ENCODE results near the gene TBX2.
"Not testable (repeated sequence)": the region's sequence is repeated elsewhere in the genome, so short reads cannot be mapped to it uniquely, and the experiment has no call there.

Gene TBX2

GRCh38 chr17:61399131-61400065, at the start of gene TBX2:
Gene TBX2 (plus strand): TSS chr17:61399843. CDS start chr17:61400177, 334 bp downstream.
- no peak for DNase-seq (ENCODE audit: low read depth in 1 of 2, low spot score in 1 of 2)

- DNase-seq (ENCODE audit: low read depth in 1 of 2, low spot score in 1 of 2), result no peak
Observed at GRCh38 chr17:61351745-61352407, 47.8 kb upstream of the TBX2 start.

DNA sequence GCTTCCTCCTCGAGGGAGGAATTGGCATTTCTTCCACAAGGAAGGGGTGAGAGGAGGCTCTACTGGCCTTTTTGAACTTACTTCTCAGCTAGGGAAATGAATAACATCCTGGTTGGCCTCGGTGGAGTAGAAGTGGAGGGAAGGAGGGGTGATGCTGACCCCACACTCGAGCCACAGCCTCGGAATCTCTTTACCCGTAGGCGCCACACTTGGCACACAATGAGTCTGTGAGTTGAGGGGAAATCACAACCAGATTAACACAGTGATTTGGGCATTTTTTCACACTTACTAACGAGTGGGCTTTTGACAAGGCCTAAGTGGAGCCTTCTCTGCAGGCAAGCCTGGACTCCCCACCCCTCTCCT, 47.3 kb upstream of the TBX2 start:
- no peak for DNase-seq (ENCODE audit: low read depth in 1 of 2, low spot score in 1 of 2)

GRCh38 chr17:61352781-61353491, 46.7 kb upstream of the TBX2 start:
- DNase-seq (ENCODE audit: low read depth in 1 of 2, low spot score in 1 of 2), result no peak

DNA sequence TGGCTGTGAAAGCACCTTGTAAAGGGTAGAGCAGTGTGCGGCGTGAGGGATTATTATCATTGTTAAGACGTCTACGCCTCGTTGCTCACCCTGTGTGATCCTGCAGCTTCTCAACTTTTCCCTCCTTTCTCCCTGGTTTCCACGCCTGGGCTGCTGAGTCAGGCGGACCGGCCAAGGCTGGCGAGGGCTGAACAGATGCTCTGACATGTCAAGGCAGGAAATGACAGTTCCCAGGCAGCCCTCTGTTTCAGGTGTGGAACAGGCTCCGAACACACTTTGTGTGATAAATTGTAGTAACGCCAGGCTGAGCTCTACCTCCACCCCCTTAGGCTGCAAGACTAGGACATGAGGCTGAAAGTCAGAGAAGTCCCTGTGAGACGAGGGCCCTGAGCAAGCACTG, 46.0 kb upstream of the TBX2 start:
- DNase-seq (ENCODE audit: low read depth in 1 of 2, low spot score in 1 of 2), result no peak

DNA sequence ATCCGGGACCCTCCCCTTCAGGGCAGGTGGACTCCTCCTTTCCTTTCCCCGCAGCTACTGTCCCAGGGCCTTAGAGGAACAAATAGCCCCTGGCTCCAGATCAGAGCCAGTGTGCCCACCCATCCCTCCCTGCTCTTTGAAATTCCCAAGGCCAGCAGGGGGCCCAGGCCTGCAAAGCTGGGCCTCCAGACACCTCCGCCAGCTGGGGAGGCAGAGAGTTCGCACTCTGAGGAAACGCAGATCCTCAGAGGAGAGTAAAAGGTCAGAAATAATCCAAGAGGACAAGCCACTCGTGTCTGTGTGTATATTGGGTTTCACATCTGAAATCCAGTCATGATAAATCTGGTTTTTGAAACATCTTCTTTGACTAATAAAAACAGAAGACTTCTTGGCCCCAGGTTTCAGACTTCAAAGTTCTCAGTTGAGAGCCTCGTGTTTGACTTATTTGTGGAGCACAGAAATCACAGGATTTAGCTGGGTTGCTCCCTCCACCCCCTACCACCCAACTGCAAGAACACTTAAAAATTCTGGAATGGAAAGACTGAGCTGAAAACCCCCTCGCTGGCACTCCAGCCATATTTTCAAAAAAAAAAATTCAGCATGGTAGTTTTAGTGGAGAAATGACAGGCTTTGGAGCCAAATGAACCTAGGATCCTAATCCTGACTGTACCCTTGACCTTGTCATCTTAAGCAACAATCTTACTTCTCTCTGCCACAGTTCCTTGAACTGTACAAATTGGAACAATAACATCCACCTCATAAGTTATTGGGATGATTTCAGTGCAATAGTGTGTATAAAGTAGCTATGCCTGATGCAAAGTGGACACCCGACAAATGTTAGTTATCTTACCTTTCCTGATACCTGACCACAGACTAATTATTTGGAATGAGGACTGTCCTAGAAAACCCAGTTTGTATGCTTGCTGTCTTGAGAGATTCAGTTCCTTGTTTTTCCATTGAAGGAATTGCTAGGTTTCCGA, 44.5 kb upstream of the TBX2 start:
- DNase-seq (ENCODE audit: low read depth in 1 of 2, low spot score in 1 of 2), result no peak

- not testable (repeated sequence) for DNase-seq (ENCODE audit: low read depth in 1 of 2, low spot score in 1 of 2)
Observed at GRCh38 chr17:61357061-61357460, 42.6 kb upstream of the TBX2 start.

DNA sequence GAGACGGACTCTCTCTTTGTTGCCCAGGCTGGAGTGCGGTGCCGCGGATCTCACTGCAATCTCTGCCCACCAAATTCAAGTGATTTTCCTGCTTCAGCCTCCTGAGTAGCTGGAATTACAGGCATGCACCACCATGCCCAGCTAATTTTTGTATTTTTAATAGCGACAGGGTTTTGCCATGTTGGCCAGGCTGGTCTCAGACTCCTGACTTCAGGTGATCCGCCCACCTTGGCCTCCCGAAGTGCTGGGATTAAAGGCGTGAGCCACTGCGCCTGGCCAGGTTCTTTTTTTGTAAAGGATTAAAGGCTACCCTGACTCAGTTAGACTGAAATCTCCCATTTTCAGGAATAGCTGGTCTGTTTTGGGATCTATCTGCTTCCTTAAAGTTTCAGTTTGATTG, 40.1 kb upstream of the TBX2 start:
- not testable (repeated sequence) for DNase-seq (ENCODE audit: low read depth in 1 of 2, low spot score in 1 of 2)

DNA sequence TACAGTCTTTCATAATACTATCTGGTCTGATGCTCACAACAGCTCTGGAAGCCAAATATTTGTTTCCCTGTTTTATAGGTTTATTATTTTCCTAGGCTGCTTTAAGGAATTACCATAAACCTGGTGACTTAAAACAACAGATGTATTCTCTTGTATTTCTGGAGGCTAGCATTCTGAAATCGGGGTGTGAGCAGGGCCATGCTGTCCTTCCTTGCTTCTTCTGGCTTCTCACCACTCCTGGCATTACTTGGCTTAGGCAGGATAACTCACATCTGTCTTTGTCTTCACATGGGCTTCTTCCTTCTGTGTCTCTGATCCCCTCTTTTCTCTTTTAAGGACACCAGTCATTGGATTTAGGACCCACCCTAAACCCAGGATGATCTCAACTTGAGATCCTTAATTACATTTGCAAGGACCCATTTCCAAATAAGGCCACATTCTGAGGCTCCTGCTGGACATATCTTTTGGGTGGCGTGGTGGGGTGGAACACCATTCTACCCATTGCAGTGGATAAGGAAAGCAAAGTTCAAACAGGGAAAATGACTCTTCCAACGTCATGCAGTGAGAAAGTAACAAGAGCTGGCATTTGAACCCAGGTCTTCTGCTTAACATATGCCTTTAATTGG, 39.2 kb upstream of the TBX2 start:
- no peak for DNase-seq (ENCODE audit: low read depth in 1 of 2, low spot score in 1 of 2)

DNA sequence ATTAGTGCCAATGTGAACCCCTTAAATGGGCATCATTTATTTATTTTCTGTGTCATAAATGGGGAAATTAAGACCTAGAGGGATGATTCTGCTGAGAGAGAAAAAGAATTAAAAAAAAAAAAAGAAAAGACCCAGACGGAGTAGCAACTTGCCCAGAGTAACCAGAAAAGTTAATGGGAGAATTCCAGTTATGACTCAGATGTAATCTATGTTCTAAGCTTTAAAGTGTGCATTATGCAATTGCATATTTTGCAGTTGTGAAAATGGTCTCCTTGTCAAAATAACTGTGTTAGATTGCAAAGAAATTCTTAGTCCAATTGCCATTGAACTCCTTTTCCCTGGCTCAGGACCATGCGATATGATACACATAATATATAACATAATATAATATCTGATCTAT, 38.6 kb upstream of the TBX2 start:
- no peak for DNase-seq (ENCODE audit: low read depth in 1 of 2, low spot score in 1 of 2)

DNA sequence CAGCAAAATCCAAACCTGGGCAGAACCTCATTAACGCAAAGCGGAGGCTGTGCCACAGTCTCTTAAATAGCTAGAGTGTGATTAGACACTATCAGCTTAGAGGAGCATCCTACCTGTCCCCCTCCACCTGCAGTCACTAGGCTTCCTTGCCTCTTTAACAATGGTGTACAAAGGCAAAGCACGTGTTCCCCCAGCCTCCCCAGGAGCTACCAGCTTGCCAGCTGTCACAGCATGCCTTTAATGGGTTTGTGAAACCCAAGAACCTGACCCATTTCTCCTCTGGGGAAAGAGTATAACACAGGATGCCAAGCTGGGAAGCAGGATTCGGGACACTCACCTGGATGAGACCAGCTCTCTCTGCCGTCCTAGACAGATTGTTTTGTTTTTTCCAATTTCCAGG, 37.2 kb upstream of the TBX2 start:
- no peak for DNase-seq (ENCODE audit: low read depth in 1 of 2, low spot score in 1 of 2)

DNA sequence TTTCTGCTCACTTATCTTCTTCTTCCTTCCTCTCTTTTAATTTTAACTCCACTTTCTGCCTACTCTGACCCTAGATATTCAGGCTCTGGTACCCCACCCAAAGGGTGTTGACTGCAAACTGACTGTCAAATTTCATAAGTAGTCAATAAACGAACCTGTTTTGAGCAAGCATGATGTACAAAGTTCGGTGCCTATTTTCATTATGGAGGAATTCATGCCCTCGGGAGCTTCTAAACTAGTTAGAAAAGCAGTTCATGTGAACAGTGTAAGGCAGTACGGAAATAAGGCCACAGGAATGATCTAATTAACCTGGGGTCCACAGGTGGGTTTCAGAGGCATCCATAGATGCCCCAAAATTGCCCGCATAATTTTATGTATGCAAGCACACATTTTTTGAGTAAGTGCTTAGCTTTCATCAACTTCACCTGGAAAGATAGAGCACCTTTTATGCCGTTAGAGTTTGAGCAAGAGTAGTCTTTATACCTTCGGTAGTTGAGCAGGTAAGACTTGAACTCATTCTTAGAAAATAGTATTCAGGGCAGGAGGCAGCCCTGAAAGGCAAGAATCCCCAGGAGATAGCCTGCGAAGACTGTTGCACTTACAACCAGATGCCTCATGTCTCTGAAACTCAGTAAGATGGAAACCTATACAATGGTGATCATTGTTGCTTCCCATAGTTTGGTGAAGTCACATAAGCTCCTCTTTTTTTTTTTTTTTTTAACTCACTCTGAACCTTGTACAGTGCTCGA, 36.6 kb upstream of the TBX2 start:
- no peak for DNase-seq (ENCODE audit: low read depth in 1 of 2, low spot score in 1 of 2)

- DNase-seq (ENCODE audit: low read depth in 1 of 2, low spot score in 1 of 2), result no peak
Observed at GRCh38 chr17:61363601-61364462, 35.8 kb upstream of the TBX2 start.

GRCh38 chr17:61364463-61364846, 35.2 kb upstream of the TBX2 start:
- no peak for DNase-seq (ENCODE audit: low read depth in 1 of 2, low spot score in 1 of 2)

- no peak for DNase-seq (ENCODE audit: low read depth in 1 of 2, low spot score in 1 of 2)
Observed at GRCh38 chr17:61366076-61366714, 33.4 kb upstream of the TBX2 start.

DNA sequence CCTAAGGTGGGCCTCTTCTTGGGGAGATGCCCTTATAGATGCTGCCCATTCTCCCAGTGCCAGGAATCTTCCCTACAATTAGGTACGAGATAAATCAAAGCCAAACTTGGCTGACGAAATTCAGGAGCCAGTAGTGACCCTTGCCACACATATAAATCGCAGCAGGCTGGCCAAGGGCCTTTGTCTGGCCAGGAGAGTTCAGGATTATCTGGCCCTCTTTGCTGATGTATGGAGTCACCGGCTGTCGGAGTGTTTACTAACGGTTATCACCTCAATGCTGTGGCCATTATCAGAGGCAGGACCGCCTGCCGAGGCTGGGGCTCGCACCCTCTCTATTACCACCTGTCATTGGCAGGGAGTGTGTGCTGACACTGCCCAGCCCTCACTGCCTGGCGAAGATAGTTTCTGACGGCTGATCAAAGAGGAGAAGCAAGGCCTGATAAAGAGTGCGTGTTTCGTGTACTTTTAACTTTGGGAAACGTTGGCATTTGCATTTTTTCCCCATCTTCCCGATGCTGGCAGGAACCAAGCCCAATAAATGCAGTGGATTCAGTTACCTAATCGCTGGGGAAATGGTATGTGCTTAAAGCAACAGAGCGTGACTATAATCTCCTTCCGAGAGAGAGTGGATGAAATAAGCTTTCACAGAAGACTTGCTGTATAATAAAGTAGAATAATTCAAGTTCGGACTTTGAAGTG, 32.8 kb upstream of the TBX2 start:
- DNase-seq (ENCODE audit: low read depth in 1 of 2, low spot score in 1 of 2), result no peak

DNA sequence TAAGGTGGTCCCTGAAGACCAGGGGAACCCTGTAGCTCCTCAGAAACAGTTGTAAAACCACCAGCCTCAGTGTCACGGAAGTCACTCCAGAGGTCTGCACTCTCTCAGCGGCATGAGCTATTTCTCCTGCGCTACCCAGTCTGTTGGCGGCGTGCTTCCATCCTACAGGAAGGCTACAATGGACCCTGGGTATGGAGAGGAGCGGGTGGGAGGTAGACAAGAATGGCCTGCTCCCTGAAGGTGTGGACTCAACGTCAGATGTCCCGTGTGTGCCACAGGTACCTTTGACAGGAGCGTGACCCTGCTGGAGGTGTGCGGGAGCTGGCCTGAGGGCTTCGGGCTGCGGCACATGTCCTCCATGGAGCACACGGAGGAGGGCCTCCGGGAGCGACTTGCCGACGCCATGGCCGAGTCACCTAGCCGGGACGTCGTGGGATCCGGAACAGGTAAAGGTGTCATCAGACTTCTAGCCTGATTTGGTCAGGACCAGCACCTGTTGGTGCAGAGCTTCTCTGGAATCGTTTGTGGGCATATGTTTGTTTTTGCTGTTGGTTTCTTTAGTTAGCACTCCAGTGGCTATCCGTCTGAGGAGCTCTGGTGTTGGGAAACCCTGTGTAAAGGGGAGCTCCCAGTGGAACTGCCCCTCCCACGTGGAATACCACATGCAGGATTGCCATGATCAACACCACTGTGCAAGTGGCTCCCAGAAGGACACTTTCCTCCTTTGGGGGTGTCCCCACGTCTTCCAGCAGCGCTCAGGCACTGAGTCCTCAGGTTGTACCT, 31.4 kb upstream of the TBX2 start:
- no peak for DNase-seq (ENCODE audit: low read depth in 1 of 2, low spot score in 1 of 2)

Data from activated CD4-positive, alpha-beta T cell treated with anti-CD3 and anti-CD28 coated beads, Interleukin-2, amount 50 U/mL, for 24 hours (primary cell).